Gastroesophageal sphincter (tissue), 3 donors: ENCODE results near the gene PDE6A.

Experiments
- EP300 ChIP-seq: sonication (generic); formaldehyde crosslinking; IDR thresholded peaks from one replicate; pipeline ENCODE4 v1.6.1; 2017; ENCODE audit warnings: antibody characterized with exemption, mild to moderate bottlenecking
- TF ChIP-seq, protein P1 (sequence below), 4 experiments: fragments of 200-600 bp in 2 of 4; fragments of 450-650 bp in 2 of 4; sonication (generic) in 1 of 4; IDR thresholded peaks; one replicate each; pipeline ENCODE4 v1.5.1; 2017 to 2019; ENCODE audit warnings: antibody characterized with exemption in 4 of 4, mild to moderate bottlenecking in 2 of 4, moderate library complexity in 2 of 4

DNA sequence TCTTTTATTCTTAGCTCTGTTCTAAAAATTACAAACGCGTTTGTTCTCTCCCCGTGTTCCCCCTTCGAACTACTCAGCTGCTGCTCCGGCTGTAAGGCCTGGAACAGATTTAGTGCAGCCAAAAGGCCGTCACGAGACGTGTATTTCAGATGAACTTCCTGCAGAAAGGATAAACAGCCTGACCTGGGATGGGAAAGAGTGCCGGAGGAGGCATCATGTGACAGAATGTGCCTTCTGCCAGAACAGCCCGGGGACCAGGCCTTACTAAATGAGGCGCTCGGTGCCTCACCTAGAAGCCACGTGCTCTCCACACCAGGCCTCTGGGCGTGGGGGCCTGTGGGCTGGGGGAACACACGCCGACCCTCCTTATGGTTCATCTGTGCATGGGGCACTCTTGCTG is 119.7 kb downstream of the PDE6A start:
- TF ChIP-seq, protein P1, sequence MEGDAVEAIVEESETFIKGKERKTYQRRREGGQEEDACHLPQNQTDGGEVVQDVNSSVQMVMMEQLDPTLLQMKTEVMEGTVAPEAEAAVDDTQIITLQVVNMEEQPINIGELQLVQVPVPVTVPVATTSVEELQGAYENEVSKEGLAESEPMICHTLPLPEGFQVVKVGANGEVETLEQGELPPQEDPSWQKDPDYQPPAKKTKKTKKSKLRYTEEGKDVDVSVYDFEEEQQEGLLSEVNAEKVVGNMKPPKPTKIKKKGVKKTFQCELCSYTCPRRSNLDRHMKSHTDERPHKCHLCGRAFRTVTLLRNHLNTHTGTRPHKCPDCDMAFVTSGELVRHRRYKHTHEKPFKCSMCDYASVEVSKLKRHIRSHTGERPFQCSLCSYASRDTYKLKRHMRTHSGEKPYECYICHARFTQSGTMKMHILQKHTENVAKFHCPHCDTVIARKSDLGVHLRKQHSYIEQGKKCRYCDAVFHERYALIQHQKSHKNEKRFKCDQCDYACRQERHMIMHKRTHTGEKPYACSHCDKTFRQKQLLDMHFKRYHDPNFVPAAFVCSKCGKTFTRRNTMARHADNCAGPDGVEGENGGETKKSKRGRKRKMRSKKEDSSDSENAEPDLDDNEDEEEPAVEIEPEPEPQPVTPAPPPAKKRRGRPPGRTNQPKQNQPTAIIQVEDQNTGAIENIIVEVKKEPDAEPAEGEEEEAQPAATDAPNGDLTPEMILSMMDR (IDR thresholded peaks at IDR 0.05): no peak
- no peak for TF ChIP-seq EP300
